Loucy (cell line): ENCODE data around the gene VPS13D.

Source experiments
- EZH2phosphoT487 ChIP-seq: fragments of 200-600 bp; IDR thresholded peaks from 2 replicates; pipeline ENCODE4 v1.6.1; 2018; ENCODE audit warnings: antibody characterized with exemption, mild to moderate bottlenecking, moderate library complexity, borderline replicate concordance
- TF ChIP-seq, protein P1 (sequence below): fragments of 200-600 bp; sonication (generic); conservative IDR thresholded peaks from 2 replicates; pipeline ENCODE4 v1.5.1; 2014; ENCODE audit warnings: mild to moderate bottlenecking, antibody characterized with exemption, low read length

- TF ChIP-seq, protein P1, sequence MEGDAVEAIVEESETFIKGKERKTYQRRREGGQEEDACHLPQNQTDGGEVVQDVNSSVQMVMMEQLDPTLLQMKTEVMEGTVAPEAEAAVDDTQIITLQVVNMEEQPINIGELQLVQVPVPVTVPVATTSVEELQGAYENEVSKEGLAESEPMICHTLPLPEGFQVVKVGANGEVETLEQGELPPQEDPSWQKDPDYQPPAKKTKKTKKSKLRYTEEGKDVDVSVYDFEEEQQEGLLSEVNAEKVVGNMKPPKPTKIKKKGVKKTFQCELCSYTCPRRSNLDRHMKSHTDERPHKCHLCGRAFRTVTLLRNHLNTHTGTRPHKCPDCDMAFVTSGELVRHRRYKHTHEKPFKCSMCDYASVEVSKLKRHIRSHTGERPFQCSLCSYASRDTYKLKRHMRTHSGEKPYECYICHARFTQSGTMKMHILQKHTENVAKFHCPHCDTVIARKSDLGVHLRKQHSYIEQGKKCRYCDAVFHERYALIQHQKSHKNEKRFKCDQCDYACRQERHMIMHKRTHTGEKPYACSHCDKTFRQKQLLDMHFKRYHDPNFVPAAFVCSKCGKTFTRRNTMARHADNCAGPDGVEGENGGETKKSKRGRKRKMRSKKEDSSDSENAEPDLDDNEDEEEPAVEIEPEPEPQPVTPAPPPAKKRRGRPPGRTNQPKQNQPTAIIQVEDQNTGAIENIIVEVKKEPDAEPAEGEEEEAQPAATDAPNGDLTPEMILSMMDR = no peak
- no peak for TF ChIP-seq EZH2phosphoT487
These were observed 282.0 kb downstream of the VPS13D start for GRCh38 chr1:12511516-12512468.
